Uterus (tissue), 4 donors: ENCODE data around the gene TNS1. TPM values are rescaled to one million over a fixed set of nuclear protein-coding genes. Genes with fewer than 3 reads are reported as not detected.
A peak's percentile ranks its signal among the peaks of the same experiment; 100 is the strongest.

Experiments
- DNase-seq, 2 donors: peaks; one replicate each; pipeline ENCODE4 v3.0.0-alpha.2; 2019 to 2020
- H3K27ac ChIP-seq, 2 donors: fragments of 200-600 bp; sonication (generic); 1 replicate in 1 of 2; 2 replicates in 1 of 2; pipeline ENCODE4 v1.5.1; 2016 to 2018
- H3K27me3 ChIP-seq, 2 donors: fragments of 200-600 bp; sonication (generic); one replicate each; pipeline ENCODE4 v1.5.1; 2018 to 2019; ENCODE audit warnings: control low read depth in 1 of 2
- H3K36me3 ChIP-seq, 2 donors: fragments of 200-600 bp; sonication (generic); one replicate each; pipeline ENCODE4 v1.5.1; 2019; ENCODE audit warnings: control low read depth in 1 of 2
- H3K4me1 ChIP-seq, 2 donors: fragments of 200-600 bp; sonication (generic); one replicate each; pipeline ENCODE4 v1.5.1; 2018 to 2019; ENCODE audit warnings: control low read depth in 1 of 2
- H3K4me3 ChIP-seq, 2 donors: fragments of 200-600 bp; sonication (generic); 1 replicate in 1 of 2; 2 replicates in 1 of 2; pipeline ENCODE4 v1.5.1; 2018 to 2019; ENCODE audit warnings: mild to moderate bottlenecking in 1 of 2
- H3K9me3 ChIP-seq, 2 donors: fragments of 200-600 bp; sonication (generic); one replicate each; pipeline ENCODE4 v1.5.1; 2019; ENCODE audit warnings: control low read depth in 1 of 2
- POLR2A ChIP-seq, 2 donors: fragments of 450-650 bp; IDR thresholded peaks; one replicate each; pipeline ENCODE4 v1.6.1; 2016; ENCODE audit warnings: antibody characterized with exemption in 2 of 2, mild to moderate bottlenecking in 1 of 2, moderate library complexity in 1 of 2
- intact Hi-C: fragments of 100-400 bp; cut with DNase I; formaldehyde crosslinking; loops from one replicate; pipeline ENCODE4 v1.15.1; 2023; ENCODE audit warnings: low total_unique reads
- total RNA-seq, 4 donors: library from RNA; depleted of rRNA in 3 of 4; stranded (reverse); fragments of >200 nt in 3 of 4; gene quantifications; one replicate each; pipeline versions ENCODE4 v1.1.0 to v1.2.4, GENCODE V29; 2014 to 2023
- TF ChIP-seq, protein P1 (sequence below), 4 experiments: fragments of 200-600 bp in 2 of 4; fragments of 450-650 bp in 2 of 4; sonication (generic) in 2 of 4; IDR thresholded peaks; one replicate each; pipeline ENCODE4 v1.5.1; 2016 to 2019; ENCODE audit warnings: antibody characterized with exemption in 4 of 4, mild to moderate bottlenecking in 2 of 4, moderate library complexity in 1 of 4
- donor health status: DM: yes; HTN: yes; CAD: no.

The TNS1 gene
- total RNA-seq, 4 donors from 2014 or later: 144 to 1,338 (median 313) TPM

DNA sequence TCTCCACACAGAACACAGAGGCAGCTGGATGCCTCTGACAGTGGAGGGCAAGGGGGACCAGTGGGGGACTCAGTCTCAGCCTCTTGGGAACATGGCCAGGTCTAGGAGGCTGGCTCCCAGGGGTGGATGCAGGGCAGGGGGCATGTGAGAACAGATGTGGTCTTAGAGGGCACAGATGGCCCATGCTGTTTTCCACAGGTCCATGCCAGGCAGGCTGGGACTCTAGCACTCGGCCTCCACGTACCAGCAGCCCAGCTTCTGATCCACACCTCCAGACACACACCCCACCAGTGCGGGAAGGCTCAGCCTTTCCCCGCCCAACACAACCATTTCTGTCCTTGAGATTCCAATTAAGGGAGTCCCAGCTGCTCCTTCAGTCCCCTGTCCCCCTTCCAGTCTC, 42.4 kb downstream of the TNS1 start:
- Histone ChIP-seq H3K4me3 (peak overlapping the region in 1 of 2 donors; percentile 0), H3K4me1 (peaks cover 0 to 29% of the 10 kb centered on the region in 2 donors), H3K9me3 (no peaks in the 10 kb centered on the region), H3K27me3 (no peaks in the 10 kb centered on the region), H3K27ac (peak overlapping the region; percentile 91 to 97), H3K36me3 (no peaks in the 10 kb centered on the region)
- peak; percentile 17 to 32 for DNase-seq
- TF ChIP-seq POLR2A (IDR thresholded peaks at IDR 0.05): no peak
- TF ChIP-seq, protein P1, sequence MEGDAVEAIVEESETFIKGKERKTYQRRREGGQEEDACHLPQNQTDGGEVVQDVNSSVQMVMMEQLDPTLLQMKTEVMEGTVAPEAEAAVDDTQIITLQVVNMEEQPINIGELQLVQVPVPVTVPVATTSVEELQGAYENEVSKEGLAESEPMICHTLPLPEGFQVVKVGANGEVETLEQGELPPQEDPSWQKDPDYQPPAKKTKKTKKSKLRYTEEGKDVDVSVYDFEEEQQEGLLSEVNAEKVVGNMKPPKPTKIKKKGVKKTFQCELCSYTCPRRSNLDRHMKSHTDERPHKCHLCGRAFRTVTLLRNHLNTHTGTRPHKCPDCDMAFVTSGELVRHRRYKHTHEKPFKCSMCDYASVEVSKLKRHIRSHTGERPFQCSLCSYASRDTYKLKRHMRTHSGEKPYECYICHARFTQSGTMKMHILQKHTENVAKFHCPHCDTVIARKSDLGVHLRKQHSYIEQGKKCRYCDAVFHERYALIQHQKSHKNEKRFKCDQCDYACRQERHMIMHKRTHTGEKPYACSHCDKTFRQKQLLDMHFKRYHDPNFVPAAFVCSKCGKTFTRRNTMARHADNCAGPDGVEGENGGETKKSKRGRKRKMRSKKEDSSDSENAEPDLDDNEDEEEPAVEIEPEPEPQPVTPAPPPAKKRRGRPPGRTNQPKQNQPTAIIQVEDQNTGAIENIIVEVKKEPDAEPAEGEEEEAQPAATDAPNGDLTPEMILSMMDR (IDR thresholded peaks at IDR 0.05): no peak
- intact Hi-C loops: no loop called here

- intact Hi-C loops: no loop called here
- peak; percentile 40 to 77 for DNase-seq
Measured at GRCh38 chr2:217959723-217960122, 43.1 kb downstream of the TNS1 start.

DNA sequence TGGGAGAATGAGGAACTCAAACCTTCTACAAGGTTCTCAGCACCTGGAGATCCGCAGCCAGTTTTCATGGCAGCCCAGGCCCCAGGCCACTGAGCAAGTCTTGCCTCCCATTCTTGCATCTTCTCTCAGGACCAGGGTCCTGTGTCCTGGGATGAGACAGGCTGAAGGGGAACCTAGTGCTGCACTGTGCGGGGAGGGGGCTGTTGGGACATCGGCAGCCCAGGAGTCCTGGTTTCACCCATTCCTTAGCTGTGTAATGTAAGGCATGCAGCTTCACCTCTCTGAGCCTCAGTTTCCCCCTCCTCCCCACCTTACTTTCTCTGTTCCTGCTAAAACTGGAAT, 43.9 kb downstream of the TNS1 start:
- H3K4me3 ChIP-seq: no peak overlapping the region
- peak overlapping the region; percentile 91 to 97 for H3K27ac ChIP-seq
- intact Hi-C loops: no loop called here
- no peak for TF ChIP-seq POLR2A (IDR thresholded peaks at IDR 0.05)
- TF ChIP-seq, protein P1 (IDR thresholded peaks at IDR 0.05): no peak
- H3K9me3 ChIP-seq: no peaks in the 10 kb centered on the region
- H3K36me3 ChIP-seq: no peaks in the 10 kb centered on the region
- DNase-seq: peak in 1 of 2 donors; percentile 13
- no peaks in the 10 kb centered on the region for H3K27me3 ChIP-seq
- H3K4me1 ChIP-seq: peaks cover 4 to 28% of the 10 kb centered on the region in 2 donors

More at GRCh38 chr2:217959723-217960122, 43.1 kb downstream of the TNS1 start:
- H3K27me3 ChIP-seq: no peaks in the 10 kb centered on the region
- TF ChIP-seq, protein P1 (IDR thresholded peaks at IDR 0.05): no peak
- peak; percentile 45 to 46 for TF ChIP-seq POLR2A (IDR thresholded peaks at IDR 0.05)
- H3K9me3 ChIP-seq: no peaks in the 10 kb centered on the region
- peak overlapping the region in 1 of 2 donors; percentile 0 for H3K4me3 ChIP-seq
- no peaks in the 10 kb centered on the region for H3K36me3 ChIP-seq
- peaks cover 0 to 26% of the 10 kb centered on the region in 2 donors for H3K4me1 ChIP-seq
- peak overlapping the region; percentile 91 to 97 for H3K27ac ChIP-seq

- Histone ChIP-seq H3K9me3 (no peaks in the 10 kb centered on the region), H3K27me3 (no peaks in the 10 kb centered on the region), H3K27ac (peak overlapping the region; percentile 91 to 97), H3K36me3 (no peaks in the 10 kb centered on the region), H3K4me3 (no peak overlapping the region), H3K4me1 (peaks cover 6 to 33% of the 10 kb centered on the region in 2 donors)
- intact Hi-C loops: no loop called here
- TF ChIP-seq POLR2A (IDR thresholded peaks at IDR 0.05): no peak
- TF ChIP-seq, protein P1 (IDR thresholded peaks at IDR 0.05): no peak
- DNase-seq: peak; percentile 12 to 27
Measured at GRCh38 chr2:217958206-217958883, 44.5 kb downstream of the TNS1 start.

- DNase-seq: peak; percentile 62 to 83
- no peaks in the 10 kb centered on the region for H3K27me3 ChIP-seq
- TF ChIP-seq, protein P1 (IDR thresholded peaks at IDR 0.05): no peak
- TF ChIP-seq POLR2A (IDR thresholded peaks at IDR 0.05): peak; percentile 32 to 36
- H3K4me1 ChIP-seq: peaks cover 6 to 40% of the 10 kb centered on the region in 2 donors
- peak overlapping the region; percentile 91 to 97 for H3K27ac ChIP-seq
- intact Hi-C loops: no loop called here
- no peaks in the 10 kb centered on the region for H3K36me3 ChIP-seq
- no peak overlapping the region for H3K4me3 ChIP-seq
- H3K9me3 ChIP-seq: no peaks in the 10 kb centered on the region
Measured at GRCh38 chr2:217956586-217957457, 46.0 kb downstream of the TNS1 start.
